Tibial nerve (tissue), 4 donors: ENCODE results near the gene FAAP20.

Source experiments
- EP300 ChIP-seq, 2 donors: sonication (generic); formaldehyde crosslinking; IDR thresholded peaks; one replicate each; pipeline ENCODE4 v1.6.1; 2017; ENCODE audit warnings: antibody characterized with exemption in 2 of 2, mild to moderate bottlenecking in 1 of 2
- POLR2A ChIP-seq, 2 donors: fragments of 450-650 bp; IDR thresholded peaks; one replicate each; pipeline ENCODE4 v1.6.1; 2017; ENCODE audit warnings: antibody characterized with exemption in 2 of 2, mild to moderate bottlenecking in 2 of 2, moderate library complexity in 2 of 2
- TF ChIP-seq, protein P1 (sequence below), 5 experiments: fragments of 200-600 bp in 3 of 5; fragments of 450-650 bp in 2 of 5; sonication (generic) in 3 of 5; IDR thresholded peaks; one replicate each; pipeline ENCODE4 v1.5.1; 2016 to 2019; ENCODE audit warnings: antibody characterized with exemption in 5 of 5, mild to moderate bottlenecking in 3 of 5, moderate library complexity in 2 of 5

DNA sequence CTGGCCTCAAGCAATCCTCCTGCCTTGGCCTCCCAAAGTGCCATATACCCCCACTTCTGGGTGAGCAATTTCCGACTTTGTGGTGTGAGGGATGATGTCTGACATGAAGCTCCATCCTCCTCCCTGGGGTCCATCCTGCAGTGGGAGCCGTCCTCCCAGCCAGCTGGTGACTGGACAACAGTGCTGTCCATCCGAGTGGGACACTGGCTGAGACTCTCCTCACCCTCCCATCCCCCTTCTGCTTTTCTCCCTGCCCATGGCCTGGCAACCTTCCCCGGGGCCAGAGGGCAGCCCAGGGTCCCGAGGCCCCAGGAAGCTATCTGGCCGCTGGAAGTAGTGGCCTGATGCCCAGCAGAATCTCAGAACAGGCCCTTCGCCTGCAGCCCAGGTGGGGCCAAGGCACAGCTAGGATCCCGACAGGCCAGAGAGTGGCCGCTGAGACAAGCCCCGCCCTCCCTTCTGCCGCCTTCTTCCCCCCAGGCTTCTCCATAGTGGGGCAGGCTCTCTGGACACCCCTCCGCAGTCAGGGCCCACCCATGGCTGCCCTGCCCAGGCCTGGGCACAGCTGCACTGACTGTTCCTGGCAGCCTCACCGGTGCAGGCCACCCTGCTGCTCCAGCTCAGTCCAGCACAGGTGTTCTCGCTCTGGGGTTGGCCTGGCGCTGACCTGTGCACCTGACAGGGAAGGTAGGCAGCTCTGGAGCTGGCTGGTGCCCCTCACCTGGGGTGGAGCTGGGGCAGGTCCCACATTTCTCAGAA, 8.4 kb upstream of the FAAP20 start:
- TF ChIP-seq, protein P1, sequence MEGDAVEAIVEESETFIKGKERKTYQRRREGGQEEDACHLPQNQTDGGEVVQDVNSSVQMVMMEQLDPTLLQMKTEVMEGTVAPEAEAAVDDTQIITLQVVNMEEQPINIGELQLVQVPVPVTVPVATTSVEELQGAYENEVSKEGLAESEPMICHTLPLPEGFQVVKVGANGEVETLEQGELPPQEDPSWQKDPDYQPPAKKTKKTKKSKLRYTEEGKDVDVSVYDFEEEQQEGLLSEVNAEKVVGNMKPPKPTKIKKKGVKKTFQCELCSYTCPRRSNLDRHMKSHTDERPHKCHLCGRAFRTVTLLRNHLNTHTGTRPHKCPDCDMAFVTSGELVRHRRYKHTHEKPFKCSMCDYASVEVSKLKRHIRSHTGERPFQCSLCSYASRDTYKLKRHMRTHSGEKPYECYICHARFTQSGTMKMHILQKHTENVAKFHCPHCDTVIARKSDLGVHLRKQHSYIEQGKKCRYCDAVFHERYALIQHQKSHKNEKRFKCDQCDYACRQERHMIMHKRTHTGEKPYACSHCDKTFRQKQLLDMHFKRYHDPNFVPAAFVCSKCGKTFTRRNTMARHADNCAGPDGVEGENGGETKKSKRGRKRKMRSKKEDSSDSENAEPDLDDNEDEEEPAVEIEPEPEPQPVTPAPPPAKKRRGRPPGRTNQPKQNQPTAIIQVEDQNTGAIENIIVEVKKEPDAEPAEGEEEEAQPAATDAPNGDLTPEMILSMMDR (IDR thresholded peaks at IDR 0.05): no peak
- TF ChIP-seq EP300 (IDR thresholded peaks at IDR 0.05): no peak
- TF ChIP-seq POLR2A (IDR thresholded peaks at IDR 0.05): no peak
